CD4-positive, alpha-beta T cell (primary cell): ENCODE results near the gene ARFGEF3. TPM values are rescaled to one million over a fixed set of nuclear protein-coding genes. Genes with fewer than 3 reads are reported as not detected.

Experiments used
- ATAC-seq: fragments of 200-7000 bp; cut with Tn5 transposase; one replicate; pipeline ENCODE4 v1.10.0; 2022; ENCODE audit warnings: mild to moderate bottlenecking; ENCODE audit not compliant: poor library complexity
- CTCF ChIA-PET: fragments of 350-600 bp; sonication (Branson Sonifier 250); formaldehyde crosslinking; loops from one replicate; lab custom pipeline; 2021; ENCODE audit warnings: antibody characterized with exemption, inconsistent platforms; lab: Charles Lee
- POLR2A ChIA-PET: fragments of 350-600 bp; sonication (Branson Sonifier 250); formaldehyde crosslinking; loops from one replicate; lab custom pipeline; 2021; ENCODE audit warnings: antibody characterized with exemption, inconsistent platforms; lab: Charles Lee
- DNase-seq, 14 experiments: peaks; one replicate each; pipeline ENCODE4 v3.0.0-alpha.2; 2013 to 2020; ENCODE audit warnings: mixed read lengths in 2 of 14
- H3K27ac ChIP-seq, 2 donors: one replicate each; pipeline versions ENCODE4 v1.5.1 to v1.7.0; 2013; ENCODE audit warnings: low read length in 2 of 2, low read depth in 1 of 2, mild to moderate bottlenecking in 1 of 2
- H3K27me3 ChIP-seq, 2 experiments: 1 replicate in 1 of 2; 2 replicates in 1 of 2; pipeline versions ENCODE4 v1.6.1 to v1.7.0; 2013; ENCODE audit warnings: low read length in 2 of 2, control low read depth in 1 of 2, mild to moderate bottlenecking in 1 of 2, moderate library complexity in 1 of 2; ENCODE audit not compliant: insufficient read depth in 2 of 2, control insufficient read depth in 1 of 2
- H3K36me3 ChIP-seq: one replicate; pipeline ENCODE4 v1.6.1; 2013; ENCODE audit warnings: low read length, control low read depth; ENCODE audit not compliant: insufficient read depth
- H3K4me1 ChIP-seq: one replicate; pipeline ENCODE4 v1.6.1; 2013; ENCODE audit warnings: low read length, control low read depth; ENCODE audit not compliant: insufficient read depth
- H3K4me3 ChIP-seq: one replicate; pipeline ENCODE4 v1.5.1; 2013; ENCODE audit warnings: mild to moderate bottlenecking, low read length, moderate library complexity
- H3K9me3 ChIP-seq, 2 experiments: 1 replicate in 1 of 2; 2 replicates in 1 of 2; pipeline versions ENCODE4 v1.6.1 to v1.7.0; 2013; ENCODE audit warnings: low read length in 2 of 2, mild to moderate bottlenecking in 2 of 2, control low read depth in 1 of 2, moderate library complexity in 1 of 2; ENCODE audit not compliant: control insufficient read depth in 1 of 2, insufficient read depth in 1 of 2
- H3K27ac Mint-ChIP-seq: one replicate; pipeline ENCODE4 v1.8.0; 2020; ENCODE audit warnings: mixed read lengths
- H3K27me3 Mint-ChIP-seq: one replicate; pipeline ENCODE4 v1.8.0; 2021; ENCODE audit warnings: mixed read lengths
- H3K36me3 Mint-ChIP-seq: one replicate; pipeline ENCODE4 v1.8.0; 2021; ENCODE audit warnings: low read depth, mixed read lengths
- H3K4me1 Mint-ChIP-seq: one replicate; pipeline ENCODE4 v1.8.0; 2021; ENCODE audit warnings: low read depth, mixed read lengths
- H3K4me3 Mint-ChIP-seq: one replicate; pipeline ENCODE4 v1.8.0; 2020; ENCODE audit warnings: mild to moderate bottlenecking, mixed read lengths
- H3K9me3 Mint-ChIP-seq: one replicate; pipeline ENCODE4 v1.8.0; 2020; ENCODE audit warnings: mixed read lengths
- intact Hi-C, 2 experiments: fragments of 100-400 bp; cut with DNase I in 1 of 2; cut with micrococcal nuclease in 1 of 2; formaldehyde crosslinking; loops; one replicate each; pipeline versions ENCODE4 v1.15.1 to v1.9.0; 2023 to 2025; cut with DNase I, micrococcal nuclease
- total RNA-seq, 174 experiments: library from RNA in 2 of 174; stranded (reverse) in 2 of 174; gene quantifications; one replicate each; pipeline ENCODE4 v1.2.3 and lab custom pipeline; 2021 to 2026
- TF ChIP-seq, protein P1 (sequence below): fragments of 200-600 bp; IDR thresholded peaks from one replicate; pipeline ENCODE4 v1.8.0; 2022; ENCODE audit warnings: antibody characterized with exemption, mild to moderate bottlenecking

Gene ARFGEF3
- total RNA-seq, 2 experiments from 2014 or later = not detected

DNA sequence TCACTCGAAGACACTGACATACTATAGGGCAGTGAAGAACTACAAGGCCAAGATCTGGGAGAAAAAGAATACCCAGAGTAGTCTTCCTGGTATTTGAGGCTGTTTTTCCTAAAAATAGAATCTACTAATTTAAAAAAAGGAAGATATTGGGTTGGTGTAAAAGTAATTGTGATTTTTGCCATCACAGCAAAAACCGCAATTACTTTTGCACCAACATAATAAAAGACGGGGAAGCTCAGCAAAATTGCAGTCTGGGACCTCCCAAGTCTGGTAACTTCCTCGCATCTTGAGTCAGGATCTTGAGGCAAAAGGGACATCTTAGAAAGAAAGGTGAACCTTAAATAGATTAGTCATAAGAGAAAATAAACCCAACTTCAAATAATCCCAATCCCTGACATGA is 138.7 kb downstream of the ARFGEF3 start:
- H3K27me3 Mint-ChIP-seq = peaks cover 41% of the 10 kb centered on the region
- TF ChIP-seq, protein P1, sequence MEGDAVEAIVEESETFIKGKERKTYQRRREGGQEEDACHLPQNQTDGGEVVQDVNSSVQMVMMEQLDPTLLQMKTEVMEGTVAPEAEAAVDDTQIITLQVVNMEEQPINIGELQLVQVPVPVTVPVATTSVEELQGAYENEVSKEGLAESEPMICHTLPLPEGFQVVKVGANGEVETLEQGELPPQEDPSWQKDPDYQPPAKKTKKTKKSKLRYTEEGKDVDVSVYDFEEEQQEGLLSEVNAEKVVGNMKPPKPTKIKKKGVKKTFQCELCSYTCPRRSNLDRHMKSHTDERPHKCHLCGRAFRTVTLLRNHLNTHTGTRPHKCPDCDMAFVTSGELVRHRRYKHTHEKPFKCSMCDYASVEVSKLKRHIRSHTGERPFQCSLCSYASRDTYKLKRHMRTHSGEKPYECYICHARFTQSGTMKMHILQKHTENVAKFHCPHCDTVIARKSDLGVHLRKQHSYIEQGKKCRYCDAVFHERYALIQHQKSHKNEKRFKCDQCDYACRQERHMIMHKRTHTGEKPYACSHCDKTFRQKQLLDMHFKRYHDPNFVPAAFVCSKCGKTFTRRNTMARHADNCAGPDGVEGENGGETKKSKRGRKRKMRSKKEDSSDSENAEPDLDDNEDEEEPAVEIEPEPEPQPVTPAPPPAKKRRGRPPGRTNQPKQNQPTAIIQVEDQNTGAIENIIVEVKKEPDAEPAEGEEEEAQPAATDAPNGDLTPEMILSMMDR = no peak
- no peaks in the 10 kb centered on the region for H3K36me3 Mint-ChIP-seq
- Histone ChIP-seq H3K36me3 (no peaks in the 10 kb centered on the region), H3K9me3 (no peaks in the 10 kb centered on the region), H3K4me1 (no peaks in the 10 kb centered on the region), H3K4me3 (no peak overlapping the region), H3K27me3 (peaks cover 0 to 5% of the 10 kb centered on the region in 2 experiments), H3K27ac (no peak overlapping the region)
- ATAC-seq (no peak), DNase-seq (no peak)
- POLR2A ChIA-PET = interaction anchor here (1.5 kb wide), 1 partner anchor 11 kb away, joined by 3 read pairs; no protein-coding TSS in a partner anchor
- H3K9me3 Mint-ChIP-seq = no peaks in the 10 kb centered on the region
- H3K4me3 Mint-ChIP-seq = no peak overlapping the region
- H3K4me1 Mint-ChIP-seq = no peaks in the 10 kb centered on the region
- no peak overlapping the region for H3K27ac Mint-ChIP-seq
- intact Hi-C loops = no loop called here
- CTCF ChIA-PET = no interaction called here

DNA sequence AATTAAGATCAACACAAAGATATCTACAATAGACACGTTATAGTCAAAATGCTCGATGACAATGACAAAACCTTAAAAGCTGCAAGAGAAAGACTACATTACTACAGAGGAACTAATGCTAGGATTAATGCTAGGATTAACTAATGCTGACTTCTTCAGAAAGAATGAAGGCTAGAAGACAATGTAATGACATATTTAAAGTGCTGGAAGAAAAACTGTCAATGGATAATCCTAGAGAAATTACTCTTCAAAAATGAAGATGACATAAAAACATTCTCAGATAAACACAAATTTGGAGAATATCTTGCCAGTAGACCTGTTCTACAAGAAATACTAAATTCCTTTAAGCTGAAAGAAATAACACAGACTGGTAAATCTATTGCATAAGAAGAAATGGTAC is 140.8 kb downstream of the ARFGEF3 start:
- Histone ChIP-seq H3K27ac (no peak overlapping the region), H3K4me3 (no peak overlapping the region), H3K27me3 (peaks cover 0 to 5% of the 10 kb centered on the region in 2 experiments), H3K4me1 (no peaks in the 10 kb centered on the region), H3K36me3 (no peaks in the 10 kb centered on the region), H3K9me3 (no peaks in the 10 kb centered on the region)
- Mint-ChIP-seq H3K9me3 (no peaks in the 10 kb centered on the region), H3K27ac (no peak overlapping the region), H3K36me3 (no peaks in the 10 kb centered on the region), H3K4me3 (no peak overlapping the region), H3K4me1 (no peaks in the 10 kb centered on the region), H3K27me3 (peaks cover 33% of the 10 kb centered on the region)
- no peak for ATAC-seq
- ChIA-PET CTCF (interaction anchor here (0.6 kb wide), 1 partner anchor 92 kb away, joined by 3 read pairs; no protein-coding TSS in a partner anchor), POLR2A (no interaction called here)
- TF ChIP-seq, protein P1 = no peak
- intact Hi-C loops = no loop called here
- DNase-seq = no peak

DNA sequence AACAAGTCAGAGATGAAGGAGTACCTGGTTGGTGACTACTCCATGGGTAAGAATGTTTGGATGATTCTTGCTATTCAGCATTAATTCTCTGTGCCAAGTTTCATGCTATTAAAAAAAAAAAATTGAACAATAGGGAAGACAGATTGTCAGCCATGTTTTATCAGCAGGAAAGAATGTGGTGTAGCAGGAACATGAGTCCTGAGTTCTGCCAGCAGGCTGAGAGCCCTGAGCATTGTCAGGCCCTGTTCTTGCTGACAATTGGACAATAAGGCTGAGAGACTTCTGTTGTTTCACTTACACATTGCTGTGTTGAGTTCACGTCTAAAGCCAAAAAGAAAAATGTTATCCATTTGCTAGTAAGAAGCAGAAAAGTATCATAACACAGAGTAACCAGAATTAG is 145.6 kb downstream of the ARFGEF3 start:
- DNase-seq (no peak), ATAC-seq (no peak)
- H3K27ac Mint-ChIP-seq = no peak overlapping the region
- H3K36me3 Mint-ChIP-seq = no peaks in the 10 kb centered on the region
- H3K4me3 ChIP-seq = no peak overlapping the region
- no peaks in the 10 kb centered on the region for H3K4me1 ChIP-seq
- peaks cover 0 to 7% of the 10 kb centered on the region in 2 experiments for H3K27me3 ChIP-seq
- CTCF ChIA-PET = no interaction called here
- POLR2A ChIA-PET = no interaction called here
- TF ChIP-seq, protein P1 = no peak
- H3K36me3 ChIP-seq = no peaks in the 10 kb centered on the region
- no peaks in the 10 kb centered on the region for H3K4me1 Mint-ChIP-seq
- H3K4me3 Mint-ChIP-seq = no peak overlapping the region
- H3K27ac ChIP-seq = no peak overlapping the region
- H3K27me3 Mint-ChIP-seq = no peaks in the 10 kb centered on the region
- intact Hi-C loops = no loop called here
- H3K9me3 Mint-ChIP-seq = no peaks in the 10 kb centered on the region
- no peaks in the 10 kb centered on the region for H3K9me3 ChIP-seq
